WI38 (cell line): Measurements from ENCODE around the gene ATP8B2.

Experiments
- H3K4me3 ChIP-seq: 2 replicates; pipeline ENCODE4 v1.5.1; 2011; ENCODE audit warnings: low read depth, mild to moderate bottlenecking, control low read depth, low read length
- CTCF ChIP-seq: IDR thresholded peaks from 2 replicates; pipeline ENCODE4 v1.5.1; 2012; ENCODE audit warnings: low read depth, mild to moderate bottlenecking, control low read depth, low read length

The ATP8B2 gene

GRCh38 chr1:154379301-154379700 is 54.0 kb downstream of the ATP8B2 start:
- no peak for TF ChIP-seq CTCF
- H3K4me3 ChIP-seq, result no peak overlapping the region

GRCh38 chr1:154384650-154385489 is 59.5 kb downstream of the ATP8B2 start:
- TF ChIP-seq CTCF, result no peak
- no peak overlapping the region for H3K4me3 ChIP-seq

- no peak overlapping the region for H3K4me3 ChIP-seq
- no peak for TF ChIP-seq CTCF
Measured at GRCh38 chr1:154386643-154387352, 61.5 kb downstream of the ATP8B2 start.

- no peak for TF ChIP-seq CTCF
- no peak overlapping the region for H3K4me3 ChIP-seq
Measured at GRCh38 chr1:154391086-154391770, 65.9 kb downstream of the ATP8B2 start.

- TF ChIP-seq CTCF, result no peak
- no peak overlapping the region for H3K4me3 ChIP-seq
Measured at GRCh38 chr1:154398141-154398540, 72.8 kb downstream of the ATP8B2 start.

- H3K4me3 ChIP-seq, result no peak overlapping the region
- TF ChIP-seq CTCF, result no peak
Measured at GRCh38 chr1:154398678-154399077, 73.4 kb downstream of the ATP8B2 start.
